ENCODE measurements around the gene CDK2AP2.
"Not testable (repeated sequence)": the region's sequence is repeated elsewhere in the genome, so short reads cannot be mapped to it uniquely, and the experiment has no call there.

The CDK2AP2 gene

GRCh38 chr11:67483831-67484665, 23.9 kb downstream of the CDK2AP2 start:
- in situ Hi-C loops (cut with MboI; ENCODE audit: low sequenced_read_pairs, unreplicated experiment), result no loop called here
- TF ChIP-seq CTCF (IDR thresholded peaks at IDR 0.05; ENCODE audit: borderline replicate concordance, control extremely low read depth, extremely low read depth, insufficient read depth, missing control alignments), result no peak
- DNase-seq (ENCODE audit: low spot score), result peak; percentile 61

GRCh38 chr11:67482827-67483798, 24.8 kb downstream of the CDK2AP2 start, which contains the start of gene AIP:
AIP (plus strand) TSS chr11:67483026; CDS start chr11:67483159, 133 bp downstream.
- TF ChIP-seq CTCF (IDR thresholded peaks at IDR 0.05; ENCODE audit: borderline replicate concordance, control extremely low read depth, extremely low read depth, insufficient read depth, missing control alignments), result peak; percentile 11
- DNase-seq (ENCODE audit: low spot score), result peak; percentile 95
- in situ Hi-C loops (cut with MboI; ENCODE audit: low sequenced_read_pairs, unreplicated experiment), result no loop called here

GRCh38 chr11:67482275-67482826, 25.6 kb downstream of the CDK2AP2 start:
- TF ChIP-seq CTCF (IDR thresholded peaks at IDR 0.05; ENCODE audit: borderline replicate concordance, control extremely low read depth, extremely low read depth, insufficient read depth, missing control alignments), result no peak
- DNase-seq (ENCODE audit: low spot score), result no peak
- in situ Hi-C loops (cut with MboI; ENCODE audit: low sequenced_read_pairs, unreplicated experiment), result no loop called here

GRCh38 chr11:67477344-67478050, 30.5 kb downstream of the CDK2AP2 start:
- in situ Hi-C loops (cut with MboI; ENCODE audit: low sequenced_read_pairs, unreplicated experiment); DNase-seq (ENCODE audit: low spot score): not testable (repeated sequence)

GRCh38 chr11:67476692-67477091, 31.3 kb downstream of the CDK2AP2 start:
- DNase-seq (ENCODE audit: low spot score); in situ Hi-C loops (cut with MboI; ENCODE audit: low sequenced_read_pairs, unreplicated experiment): not testable (repeated sequence)

- in situ Hi-C loops (cut with MboI; ENCODE audit: low sequenced_read_pairs, unreplicated experiment), result no loop called here
- no peak for TF ChIP-seq CTCF (IDR thresholded peaks at IDR 0.05; ENCODE audit: borderline replicate concordance, control extremely low read depth, extremely low read depth, insufficient read depth, missing control alignments)
- DNase-seq (ENCODE audit: low spot score), result no peak
Measured at GRCh38 chr11:67472882-67473281, 35.1 kb downstream of the CDK2AP2 start.
